Activated CD4-positive, alpha-beta memory T cell treated with anti-CD3 and anti-CD28 coated beads for 36 hours (primary cell): ENCODE measurements around the gene SAG. TPM values are rescaled to one million over a fixed set of nuclear protein-coding genes. Genes with fewer than 3 reads are reported as not detected.

Experiments used
- CTCF ChIA-PET: fragments of 350-600 bp; sonication (Branson Sonifier 250); formaldehyde crosslinking; loops from one replicate; lab custom pipeline; 2021; ENCODE audit warnings: antibody characterized with exemption, inconsistent platforms; lab: Charles Lee
- POLR2A ChIA-PET: fragments of 350-600 bp; sonication (Branson Sonifier 250); formaldehyde crosslinking; loops from one replicate; lab custom pipeline; 2021; ENCODE audit warnings: antibody characterized with exemption; lab: Charles Lee
- DNase-seq: peaks from one replicate; pipeline ENCODE4 v3.0.0-alpha.2; 2020
- H3K27ac Mint-ChIP-seq: one replicate; pipeline ENCODE4 v1.8.0; 2021; ENCODE audit warnings: mixed read lengths
- H3K27me3 Mint-ChIP-seq: one replicate; pipeline ENCODE4 v1.8.0; 2021; ENCODE audit warnings: mixed read lengths
- H3K36me3 Mint-ChIP-seq: one replicate; pipeline ENCODE4 v1.8.0; 2021; ENCODE audit warnings: mixed read lengths
- H3K4me1 Mint-ChIP-seq: one replicate; pipeline ENCODE4 v1.8.0; 2021; ENCODE audit warnings: low read depth, mixed read lengths
- H3K4me3 Mint-ChIP-seq: one replicate; pipeline ENCODE4 v1.8.0; 2021; ENCODE audit warnings: mild to moderate bottlenecking, mixed read lengths
- H3K9me3 Mint-ChIP-seq: one replicate; pipeline ENCODE4 v1.8.0; 2021; ENCODE audit warnings: mixed read lengths
- intact Hi-C: fragments of 100-400 bp; cut with micrococcal nuclease; formaldehyde crosslinking; loops from one replicate; pipeline ENCODE4 v1.15.1; 2023
- total RNA-seq, 2 experiments: library from RNA; stranded (reverse); gene quantifications; one replicate each; pipeline ENCODE4 v1.2.3, GENCODE V29; 2021

Gene SAG
- total RNA-seq, 2 experiments from 2014 or later, result 0.27 to 1.3 TPM

- no peaks in the 10 kb centered on the region for H3K9me3 Mint-ChIP-seq
- no peak overlapping the region for H3K27ac Mint-ChIP-seq
- no peak overlapping the region for H3K4me3 Mint-ChIP-seq
- H3K27me3 Mint-ChIP-seq, result no peaks in the 10 kb centered on the region
- ChIA-PET POLR2A (no interaction called here), CTCF (no interaction called here)
- intact Hi-C loops, result no loop called here
- no peak for DNase-seq
- peaks cover 60% of the 10 kb centered on the region for H3K36me3 Mint-ChIP-seq
- H3K4me1 Mint-ChIP-seq, result no peaks in the 10 kb centered on the region
Observed at GRCh38 chr2:233289648-233290047, 18.0 kb upstream of the SAG start.

- Mint-ChIP-seq H3K27me3 (no peaks in the 10 kb centered on the region), H3K27ac (no peak overlapping the region), H3K4me3 (no peak overlapping the region), H3K36me3 (peaks cover 60% of the 10 kb centered on the region), H3K4me1 (no peaks in the 10 kb centered on the region), H3K9me3 (no peaks in the 10 kb centered on the region)
- POLR2A ChIA-PET, result no interaction called here
- DNase-seq, result no peak
- CTCF ChIA-PET, result no interaction called here
- intact Hi-C loops, result no loop called here
Observed at GRCh38 chr2:233290051-233290845, 17.4 kb upstream of the SAG start.

- POLR2A ChIA-PET, result no interaction called here
- Mint-ChIP-seq H3K27ac (no peak overlapping the region), H3K4me1 (no peaks in the 10 kb centered on the region), H3K9me3 (no peaks in the 10 kb centered on the region), H3K27me3 (no peaks in the 10 kb centered on the region), H3K36me3 (peaks cover 41% of the 10 kb centered on the region), H3K4me3 (no peak overlapping the region)
- DNase-seq, result no peak
- intact Hi-C loops, result no loop called here
- CTCF ChIA-PET, result no interaction called here
Observed at GRCh38 chr2:233295891-233296290, 11.7 kb upstream of the SAG start.

GRCh38 chr2:233297076-233297475 lies 10.5 kb upstream of the SAG start:
- no peaks in the 10 kb centered on the region for H3K27me3 Mint-ChIP-seq
- H3K4me1 Mint-ChIP-seq, result no peaks in the 10 kb centered on the region
- no peak overlapping the region for H3K4me3 Mint-ChIP-seq
- POLR2A ChIA-PET, result no interaction called here
- DNase-seq, result no peak
- H3K9me3 Mint-ChIP-seq, result no peaks in the 10 kb centered on the region
- H3K27ac Mint-ChIP-seq, result no peak overlapping the region
- intact Hi-C loops, result no loop called here
- peaks cover 29% of the 10 kb centered on the region for H3K36me3 Mint-ChIP-seq
- CTCF ChIA-PET, result no interaction called here

- Mint-ChIP-seq H3K36me3 (peaks cover 4% of the 10 kb centered on the region), H3K9me3 (no peaks in the 10 kb centered on the region), H3K27me3 (no peaks in the 10 kb centered on the region), H3K4me3 (no peak overlapping the region), H3K4me1 (no peaks in the 10 kb centered on the region), H3K27ac (no peak overlapping the region)
- intact Hi-C loops, result no loop called here
- ChIA-PET POLR2A (no interaction called here), CTCF (no interaction called here)
- DNase-seq, result no peak
Observed at GRCh38 chr2:233300401-233300800, 7.2 kb upstream of the SAG start.

GRCh38 chr2:233301248-233301647 lies 6.4 kb upstream of the SAG start:
- H3K36me3 Mint-ChIP-seq, result no peaks in the 10 kb centered on the region
- no peak for DNase-seq
- no peaks in the 10 kb centered on the region for H3K9me3 Mint-ChIP-seq
- POLR2A ChIA-PET, result no interaction called here
- CTCF ChIA-PET, result no interaction called here
- no peaks in the 10 kb centered on the region for H3K4me1 Mint-ChIP-seq
- no peak overlapping the region for H3K27ac Mint-ChIP-seq
- intact Hi-C loops, result no loop called here
- no peak overlapping the region for H3K4me3 Mint-ChIP-seq
- no peaks in the 10 kb centered on the region for H3K27me3 Mint-ChIP-seq

- CTCF ChIA-PET, result no interaction called here
- intact Hi-C loops, result no loop called here
- DNase-seq, result no peak
- Mint-ChIP-seq H3K27ac (no peak overlapping the region), H3K4me3 (no peak overlapping the region), H3K27me3 (no peaks in the 10 kb centered on the region), H3K36me3 (no peaks in the 10 kb centered on the region), H3K9me3 (no peaks in the 10 kb centered on the region), H3K4me1 (no peaks in the 10 kb centered on the region)
- POLR2A ChIA-PET, result no interaction called here
Observed at GRCh38 chr2:233301811-233302210, 5.8 kb upstream of the SAG start.

- DNase-seq, result no peak
- ChIA-PET CTCF (no interaction called here), POLR2A (interaction anchor here (0.6 kb wide), 1 partner anchor 330 kb away, joined by 4 read pairs; no protein-coding TSS in a partner anchor)
- H3K4me3 Mint-ChIP-seq, result no peak overlapping the region
- H3K4me1 Mint-ChIP-seq, result no peaks in the 10 kb centered on the region
- H3K9me3 Mint-ChIP-seq, result no peaks in the 10 kb centered on the region
- no peaks in the 10 kb centered on the region for H3K36me3 Mint-ChIP-seq
- H3K27me3 Mint-ChIP-seq, result no peaks in the 10 kb centered on the region
- no peak overlapping the region for H3K27ac Mint-ChIP-seq
- intact Hi-C loops, result no loop called here
Observed at GRCh38 chr2:233303252-233303651, 4.4 kb upstream of the SAG start.

- Mint-ChIP-seq H3K36me3 (no peaks in the 10 kb centered on the region), H3K9me3 (no peaks in the 10 kb centered on the region), H3K4me3 (no peak overlapping the region), H3K27me3 (no peaks in the 10 kb centered on the region), H3K27ac (no peak overlapping the region), H3K4me1 (no peaks in the 10 kb centered on the region)
- ChIA-PET POLR2A (no interaction called here), CTCF (no interaction called here)
- intact Hi-C loops, result no loop called here
- no peak for DNase-seq
Observed at GRCh38 chr2:233311241-233311926, 3.8 kb downstream of the SAG start.

GRCh38 chr2:233312874-233313273 lies 5.3 kb downstream of the SAG start:
- ChIA-PET CTCF (no interaction called here), POLR2A (no interaction called here)
- DNase-seq, result no peak
- no peaks in the 10 kb centered on the region for H3K27me3 Mint-ChIP-seq
- no peak overlapping the region for H3K27ac Mint-ChIP-seq
- H3K36me3 Mint-ChIP-seq, result no peaks in the 10 kb centered on the region
- no peaks in the 10 kb centered on the region for H3K9me3 Mint-ChIP-seq
- intact Hi-C loops, result no loop called here
- H3K4me1 Mint-ChIP-seq, result no peaks in the 10 kb centered on the region
- no peak overlapping the region for H3K4me3 Mint-ChIP-seq

- no peaks in the 10 kb centered on the region for H3K27me3 Mint-ChIP-seq
- POLR2A ChIA-PET, result no interaction called here
- intact Hi-C loops, result no loop called here
- no peaks in the 10 kb centered on the region for H3K36me3 Mint-ChIP-seq
- no peak overlapping the region for H3K27ac Mint-ChIP-seq
- no peaks in the 10 kb centered on the region for H3K9me3 Mint-ChIP-seq
- H3K4me3 Mint-ChIP-seq, result no peak overlapping the region
- CTCF ChIA-PET, result no interaction called here
- no peak for DNase-seq
- H3K4me1 Mint-ChIP-seq, result no peaks in the 10 kb centered on the region
Observed at GRCh38 chr2:233314180-233314925, 6.7 kb downstream of the SAG start.

GRCh38 chr2:233317196-233317943 lies 9.8 kb downstream of the SAG start:
- Mint-ChIP-seq H3K9me3 (no peaks in the 10 kb centered on the region), H3K36me3 (no peaks in the 10 kb centered on the region), H3K4me1 (no peaks in the 10 kb centered on the region), H3K27ac (no peak overlapping the region), H3K4me3 (no peak overlapping the region), H3K27me3 (no peaks in the 10 kb centered on the region)
- DNase-seq, result no peak
- CTCF ChIA-PET, result no interaction called here
- intact Hi-C loops, result no loop called here
- POLR2A ChIA-PET, result no interaction called here
